HG03439 (cell line): ENCODE measurements around the gene PRAF2.

Experiments used
- ATAC-seq: cut with Tn5 transposase; IDR thresholded peaks from one replicate; pipeline ENCODE4 v1.9.1; 2021; ENCODE audit warnings: mild to moderate bottlenecking, moderate library complexity; ENCODE audit not compliant: unreplicated experiment

Gene PRAF2, protein sequence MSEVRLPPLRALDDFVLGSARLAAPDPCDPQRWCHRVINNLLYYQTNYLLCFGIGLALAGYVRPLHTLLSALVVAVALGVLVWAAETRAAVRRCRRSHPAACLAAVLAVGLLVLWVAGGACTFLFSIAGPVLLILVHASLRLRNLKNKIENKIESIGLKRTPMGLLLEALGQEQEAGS

DNA sequence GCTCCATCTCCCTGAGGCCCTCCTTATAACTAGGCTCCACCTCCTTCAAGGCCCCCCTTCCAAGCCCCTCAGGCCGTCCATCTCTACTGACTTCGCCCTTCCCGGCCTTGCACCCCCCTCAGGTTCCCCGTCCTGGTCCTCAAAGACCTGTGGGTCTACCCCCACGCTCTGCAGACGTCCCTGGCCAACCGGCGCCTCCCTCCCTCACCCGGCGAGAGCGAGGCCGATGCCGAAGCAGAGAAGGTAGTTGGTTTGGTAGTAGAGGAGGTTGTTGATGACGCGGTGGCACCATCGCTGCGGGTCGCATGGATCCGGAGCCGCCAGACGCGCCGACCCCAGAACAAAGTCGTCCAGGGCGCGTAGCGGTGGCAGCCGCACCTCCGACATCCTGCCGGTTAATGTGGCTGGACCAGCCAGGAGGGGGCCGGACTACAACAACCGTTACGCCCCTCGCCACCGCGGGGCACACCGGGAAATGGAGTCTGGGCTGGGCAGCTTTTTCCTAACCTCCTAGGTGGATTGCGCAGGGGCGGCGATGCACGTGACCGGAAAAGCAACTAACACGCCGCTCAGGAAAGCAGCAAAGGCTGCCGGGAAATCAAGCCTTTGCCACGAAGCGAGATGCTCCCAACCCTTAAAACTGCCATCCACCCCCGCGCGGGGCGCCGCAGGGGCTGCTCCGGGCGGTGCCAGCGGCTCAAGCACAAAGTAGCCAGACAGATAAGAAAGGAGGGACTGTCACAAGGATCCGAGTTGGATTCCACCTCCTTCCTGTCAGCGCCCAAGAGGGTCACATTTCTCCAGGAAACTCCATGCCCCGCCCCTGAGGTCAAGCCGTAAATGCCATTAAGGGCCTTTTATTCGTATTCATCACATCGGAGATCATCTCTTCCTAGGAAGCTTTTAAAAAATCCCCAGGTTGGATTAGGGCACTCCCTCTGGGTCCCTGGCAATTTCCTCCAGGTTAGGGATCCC, at the start of gene PRAF2:
TSS of gene PRAF2 (minus strand) at position 402 of the 975 bp plus-strand sequence. CDS start at position 387, 15 bp downstream.
- peak; percentile 87 for ATAC-seq

DNA sequence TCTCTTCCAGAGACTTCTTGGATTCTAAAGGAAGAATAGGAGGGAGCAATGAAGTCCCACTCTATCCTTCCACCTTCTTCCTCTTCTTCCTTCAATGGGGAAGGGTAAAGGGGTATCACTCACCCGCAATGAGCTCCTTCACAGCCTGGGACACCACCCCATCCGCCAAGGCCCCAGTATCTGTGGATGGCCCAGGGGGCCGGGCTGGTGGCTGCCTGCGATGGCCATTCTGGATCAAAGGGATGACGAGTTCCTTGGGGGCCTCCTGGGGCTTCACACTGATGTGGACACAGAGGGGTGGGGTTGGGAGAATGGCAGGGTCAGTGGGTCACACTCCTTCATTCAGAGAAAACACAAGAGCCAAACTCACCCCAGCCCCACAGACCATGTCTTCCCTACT, 48.7 kb upstream of the PRAF2 start:
- no peak for ATAC-seq

DNA sequence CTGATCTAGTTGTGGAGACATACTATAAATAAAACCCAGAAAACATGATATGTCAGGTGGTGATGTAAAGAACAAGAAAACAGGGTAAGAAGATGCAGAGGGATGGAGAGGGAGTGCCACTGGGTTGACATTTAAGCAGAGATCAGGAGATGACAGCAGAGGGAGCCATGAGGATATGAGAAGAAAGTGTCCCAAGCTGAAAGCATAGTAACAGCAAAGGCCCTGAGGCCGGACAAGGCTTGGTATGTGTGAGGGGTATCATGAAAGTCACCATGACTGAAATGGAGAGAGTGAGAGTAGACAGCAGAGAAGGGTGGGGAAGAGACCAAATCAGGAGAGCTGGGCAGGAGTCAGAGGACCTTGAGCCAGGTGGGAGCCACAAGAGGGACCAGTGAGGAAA, 46.3 kb upstream of the PRAF2 start:
- no peak for ATAC-seq

DNA sequence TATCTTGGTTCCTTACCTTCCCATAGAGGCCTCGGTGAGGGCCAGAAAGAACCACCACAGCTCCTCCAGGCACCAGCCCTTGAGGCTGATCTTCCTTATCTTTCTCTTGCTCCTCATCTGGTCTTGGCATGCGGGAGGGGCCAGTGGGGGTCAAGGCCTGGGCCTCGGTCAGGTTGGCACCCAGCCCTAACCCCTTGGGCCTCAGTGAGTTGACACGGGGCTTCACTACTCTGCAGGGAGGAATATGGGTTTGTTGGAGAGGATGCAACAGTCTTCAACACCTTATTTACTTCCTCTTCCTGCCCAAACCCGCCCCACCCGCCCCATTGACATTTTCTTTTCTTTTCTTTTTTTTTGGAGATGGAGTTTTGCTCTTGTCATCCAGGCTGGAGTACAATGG, 43.8 kb upstream of the PRAF2 start:
- no peak for ATAC-seq

DNA sequence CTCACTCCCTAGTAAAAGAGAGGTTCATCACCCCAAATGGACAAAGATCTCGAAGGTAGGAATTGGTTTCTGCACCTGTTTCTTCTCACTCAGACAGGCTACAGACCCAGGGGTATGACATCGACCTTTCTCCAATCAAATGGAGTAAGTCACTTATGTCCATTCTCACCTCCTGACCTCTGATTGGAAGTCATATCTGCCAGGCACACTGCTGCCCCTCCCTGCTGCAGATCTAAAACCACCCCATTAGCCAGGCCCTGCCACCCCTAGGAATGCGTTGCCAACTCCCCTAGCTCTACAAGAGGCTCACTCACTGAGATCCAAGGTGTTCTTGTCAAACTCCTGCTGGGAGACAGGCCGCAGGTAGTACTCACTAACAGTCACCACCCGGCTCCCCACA, 42.9 kb upstream of the PRAF2 start:
- no peak for ATAC-seq

DNA sequence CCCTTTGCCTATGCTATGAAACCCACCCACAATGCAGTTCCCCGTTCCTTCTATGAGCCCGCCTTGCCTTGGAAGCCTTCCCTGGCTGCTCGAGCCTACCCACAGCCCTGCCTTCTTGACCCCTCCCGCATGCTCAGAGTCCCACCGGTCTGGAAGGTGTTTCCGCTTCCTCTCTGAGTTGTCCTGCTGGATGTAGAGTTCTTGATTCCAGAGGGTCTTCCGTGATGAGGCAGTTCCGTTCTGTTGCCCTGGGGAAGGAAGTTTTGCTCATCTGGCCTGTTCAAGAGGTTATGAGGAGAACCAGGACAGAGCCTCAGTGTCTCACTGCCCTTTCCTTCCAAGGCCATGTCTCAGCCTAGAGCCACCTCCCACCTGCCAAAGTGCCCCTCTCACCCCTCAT, 42.3 kb upstream of the PRAF2 start:
- no peak for ATAC-seq

DNA sequence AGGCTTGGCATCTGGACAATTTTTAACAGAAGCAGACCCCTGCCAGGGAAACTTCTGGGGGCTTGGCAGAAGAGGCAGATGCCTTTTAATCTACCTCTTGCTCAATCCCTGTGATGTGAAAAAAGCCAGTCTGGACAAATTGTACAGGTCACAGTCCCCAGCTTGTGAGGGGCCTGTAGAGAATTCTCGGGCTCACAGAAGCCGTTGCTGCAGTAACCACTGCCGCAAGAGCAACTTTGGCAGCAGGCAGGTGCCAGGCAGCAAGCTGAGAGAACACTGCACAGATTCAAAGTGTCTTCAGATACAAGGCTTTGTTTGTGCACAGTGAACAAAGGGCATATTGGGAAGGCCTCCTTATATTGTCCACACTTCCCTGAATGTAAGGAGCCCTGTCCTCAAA, 38.0 kb upstream of the PRAF2 start:
- ATAC-seq = no peak

DNA sequence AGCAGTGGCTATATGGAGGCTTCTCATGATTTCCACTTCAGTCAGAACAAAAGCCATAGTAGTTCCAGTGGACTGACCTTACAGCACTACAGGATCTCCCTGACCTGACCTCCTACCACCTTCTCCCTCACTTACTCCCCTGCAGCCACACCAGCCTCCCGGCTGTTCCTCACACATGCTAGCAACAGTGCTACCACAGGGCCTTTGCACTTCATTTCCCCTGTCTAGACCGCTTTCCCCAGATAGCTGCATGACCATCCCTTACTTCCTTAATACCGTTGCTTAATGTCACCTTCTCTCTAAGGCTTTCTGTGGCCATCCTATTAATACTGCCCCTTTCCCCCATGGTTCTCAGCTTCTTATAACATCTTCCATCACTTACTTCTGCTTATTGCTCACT, 36.6 kb upstream of the PRAF2 start:
- ATAC-seq = no peak

DNA sequence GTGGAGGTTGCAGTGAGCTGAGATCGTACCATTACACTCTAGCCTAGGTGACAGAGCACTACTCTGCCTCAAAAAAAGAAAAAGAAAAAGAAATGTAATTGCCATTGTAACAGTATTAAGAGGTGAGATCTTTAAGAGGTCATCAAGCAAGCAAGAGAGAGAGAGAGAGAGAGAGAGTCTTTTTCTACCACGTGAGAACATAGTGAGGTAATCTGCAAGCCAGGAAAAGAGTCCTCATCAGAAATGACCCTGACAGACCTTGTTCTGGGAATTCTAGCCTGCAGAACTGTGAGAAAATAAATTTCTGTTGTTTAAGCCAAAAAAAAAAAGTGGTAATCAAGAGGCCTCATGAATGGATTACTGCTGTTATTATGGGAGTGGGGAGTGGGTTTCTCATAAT, 34.8 kb upstream of the PRAF2 start:
- ATAC-seq = no peak

DNA sequence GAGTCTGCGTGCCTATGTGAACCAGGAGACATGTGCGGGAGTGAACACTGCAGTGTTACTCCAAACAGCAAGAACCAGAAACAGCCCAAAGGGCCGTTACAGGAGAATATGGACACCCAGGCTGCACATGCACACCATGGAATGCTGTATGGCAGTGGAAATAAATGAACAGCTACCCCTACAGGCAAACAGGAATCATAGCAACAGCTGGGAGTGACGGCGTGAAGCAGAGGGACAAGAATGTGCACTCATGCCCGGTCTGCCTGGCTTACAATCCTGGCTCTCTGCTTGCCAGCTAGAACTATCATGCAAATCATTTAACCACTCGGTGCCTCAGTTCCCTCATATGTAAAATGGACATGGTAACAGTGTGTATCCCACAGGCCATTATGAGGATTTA, 33.1 kb upstream of the PRAF2 start:
- ATAC-seq = no peak

DNA sequence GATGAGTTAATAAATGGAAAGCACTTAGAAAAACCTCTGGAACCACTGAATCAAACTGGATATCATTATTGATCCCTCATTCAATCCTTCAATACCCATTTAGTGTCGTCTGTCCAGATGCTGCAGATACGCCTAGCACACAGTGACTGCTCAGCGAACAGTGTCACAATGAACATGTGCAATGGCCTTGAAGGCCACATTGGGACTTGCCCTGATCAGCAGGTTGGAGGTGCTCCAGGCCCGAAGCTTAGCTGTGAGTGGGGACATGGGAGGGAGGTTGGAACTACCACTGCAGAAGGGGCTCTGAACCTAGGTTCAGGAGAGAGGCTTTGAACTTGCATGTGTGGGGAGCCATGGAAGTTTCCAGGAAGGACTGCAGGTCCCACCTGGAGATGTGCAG, 32.5 kb upstream of the PRAF2 start:
- no peak for ATAC-seq

DNA sequence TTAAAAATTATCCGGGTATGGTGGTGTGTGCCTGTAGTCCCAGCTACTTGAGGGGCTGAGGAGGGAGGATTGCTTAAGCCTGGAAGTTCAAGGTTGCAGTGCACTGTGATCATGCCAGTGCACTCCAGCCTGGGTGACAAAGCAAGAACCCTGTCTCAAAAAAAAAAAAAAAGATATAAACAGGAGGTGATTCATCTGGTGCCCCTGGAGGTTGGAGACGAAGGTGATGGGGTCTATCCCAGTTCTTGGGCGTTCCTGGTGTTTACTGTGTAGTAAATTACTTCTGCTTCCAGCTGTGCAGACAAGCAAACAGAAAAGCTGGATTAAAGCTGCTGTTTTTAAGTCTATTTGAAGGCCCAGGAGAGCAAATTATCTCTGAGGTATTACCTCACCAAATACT, 29.8 kb upstream of the PRAF2 start:
- ATAC-seq = no peak

DNA sequence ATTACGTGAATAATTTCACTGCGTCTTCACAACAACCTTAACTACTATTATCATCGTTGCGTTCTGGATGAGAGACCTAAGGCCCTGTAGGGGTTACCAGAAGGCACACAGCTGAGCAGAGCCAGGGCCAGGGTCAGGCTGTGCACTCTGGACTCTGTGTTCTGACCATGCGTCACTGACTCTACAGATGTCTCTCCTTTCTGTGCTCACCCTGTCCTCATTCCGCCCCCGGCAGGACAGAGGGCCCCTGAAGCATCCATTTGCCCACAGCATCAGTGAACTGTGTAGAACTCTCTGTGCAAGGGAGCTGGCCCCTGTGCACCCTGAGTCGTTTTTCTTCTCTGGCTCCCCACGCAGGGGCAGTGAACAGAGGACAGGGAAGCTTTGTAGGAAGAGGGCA, 28.4 kb upstream of the PRAF2 start:
- ATAC-seq = no peak

DNA sequence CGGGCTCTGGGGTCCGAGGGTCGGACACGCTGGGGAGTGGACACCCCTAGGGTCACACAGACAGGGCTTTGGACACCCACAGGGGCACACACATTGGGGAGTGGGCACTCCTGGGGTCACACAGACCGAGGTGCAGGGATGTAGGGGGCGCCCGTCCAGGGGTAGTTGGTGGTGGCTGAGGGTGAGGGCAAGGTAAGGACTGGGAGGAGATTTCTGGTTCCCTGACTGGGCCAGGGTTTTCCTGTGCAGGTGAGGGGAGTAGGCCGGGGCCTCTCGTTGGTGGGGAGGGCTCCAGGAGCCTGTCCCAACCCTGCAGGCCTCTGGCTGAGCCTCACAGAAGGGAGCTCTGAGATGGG, 27.8 kb upstream of the PRAF2 start:
- no peak for ATAC-seq

DNA sequence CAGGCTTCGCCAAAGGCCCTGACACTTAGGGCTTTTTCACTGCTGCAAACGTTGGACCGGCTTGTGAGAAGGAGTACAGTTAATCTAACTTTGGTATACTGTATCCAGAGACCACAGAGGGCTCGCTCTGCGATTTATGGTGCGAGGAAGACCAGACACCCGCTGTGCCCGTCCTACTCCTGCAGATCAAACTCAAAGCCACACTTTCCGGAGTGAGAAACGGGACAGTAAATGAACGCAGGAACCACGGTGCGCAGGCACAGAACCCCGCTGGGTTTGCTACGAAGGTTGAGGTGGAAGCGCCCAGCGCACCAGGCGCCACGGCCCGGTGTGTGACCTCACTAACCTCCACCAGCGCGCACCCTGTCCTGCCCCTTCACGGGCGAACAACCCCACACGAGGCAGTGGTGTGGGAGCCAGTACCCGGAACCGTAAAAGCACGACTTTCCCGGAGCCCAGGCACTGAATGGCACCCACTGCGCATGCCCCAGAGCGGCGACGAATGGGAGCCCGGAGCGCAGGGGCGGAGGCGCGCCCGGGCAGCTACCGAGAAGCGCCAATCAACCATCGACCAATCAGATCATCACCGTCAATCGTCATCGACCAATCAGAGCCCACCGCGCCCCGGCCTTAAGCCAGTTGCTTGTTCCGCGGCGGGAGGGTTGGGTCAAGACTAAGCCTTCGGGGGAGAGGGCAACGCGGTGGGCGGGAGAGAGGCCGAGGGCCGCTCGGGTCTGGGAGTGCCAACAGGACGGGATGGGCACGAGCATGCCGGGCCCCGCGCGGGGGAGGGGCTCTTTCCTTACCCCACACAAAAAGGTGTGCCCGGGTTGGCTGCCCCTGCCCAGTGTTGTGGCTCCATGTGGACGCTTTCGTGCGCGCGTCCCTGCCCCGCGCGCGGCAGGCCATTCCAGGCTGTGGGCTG, 27.2 kb upstream of the PRAF2 start:
- ATAC-seq = peak; percentile 94

DNA sequence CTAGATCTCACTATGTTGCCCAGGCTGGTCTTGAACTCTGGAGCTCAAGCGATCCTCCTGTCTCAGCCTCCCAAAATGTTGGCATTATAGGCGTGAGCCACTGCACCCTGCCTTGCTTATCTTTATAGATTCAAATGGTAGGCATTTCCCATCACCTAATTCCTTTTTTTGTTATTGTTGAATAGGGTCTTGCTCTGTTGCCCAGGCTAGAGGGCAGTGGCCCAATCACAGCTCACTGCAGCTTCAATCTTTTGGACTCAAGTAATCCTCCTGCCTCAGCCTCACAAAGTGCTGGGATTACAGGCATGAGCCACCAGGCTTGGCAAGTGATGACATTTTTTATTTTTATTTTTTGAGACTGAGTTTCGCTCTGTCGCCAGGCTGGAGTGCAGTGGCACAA, 22.6 kb upstream of the PRAF2 start:
- ATAC-seq = no peak

DNA sequence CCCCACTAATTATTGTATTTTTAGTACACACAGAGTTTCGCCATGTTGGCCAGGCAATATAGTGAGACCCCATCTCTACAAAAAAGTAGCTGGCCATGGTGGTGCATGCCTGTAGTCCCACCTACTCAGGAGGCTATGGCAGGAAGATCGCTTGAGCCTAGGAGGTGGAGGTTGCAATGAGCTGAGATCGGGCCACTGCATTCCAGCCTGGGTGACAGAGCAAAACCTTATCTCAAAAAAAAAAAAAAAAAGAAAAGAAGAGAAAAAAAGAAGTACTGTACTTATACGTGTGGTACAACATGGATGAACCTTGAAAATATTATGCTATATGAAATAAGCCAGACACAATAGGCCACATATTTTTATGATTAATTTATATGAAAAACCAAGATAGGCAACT, 15.8 kb upstream of the PRAF2 start:
- ATAC-seq = no peak

DNA sequence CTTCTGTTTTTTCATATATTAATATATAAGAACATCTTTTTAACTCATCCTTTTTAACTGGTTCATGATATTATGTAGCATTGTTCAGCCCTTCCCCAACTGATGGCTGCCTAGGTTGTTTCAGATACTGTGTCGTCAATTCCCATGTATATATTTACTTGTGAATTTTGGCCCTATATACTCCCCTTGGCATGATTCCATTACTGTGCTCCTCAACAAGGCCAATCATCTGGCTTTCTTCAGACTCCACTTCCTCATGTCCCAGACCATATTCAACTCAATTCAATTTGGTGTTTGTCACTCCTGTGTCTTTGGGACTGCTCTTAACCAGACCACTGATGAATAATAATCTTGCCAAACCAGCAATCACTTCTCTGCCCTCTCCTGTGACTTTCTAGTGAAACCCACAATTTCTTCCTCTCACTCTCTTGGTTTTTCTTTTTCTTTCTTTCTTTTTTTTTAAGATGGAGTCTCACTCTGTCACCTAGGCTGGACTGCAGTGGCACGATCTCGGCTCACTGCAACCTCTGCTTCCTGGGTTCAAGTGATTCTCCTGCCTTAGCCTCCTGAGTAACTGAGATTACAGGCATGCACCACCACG, 8.6 kb upstream of the PRAF2 start:
- no peak for ATAC-seq

DNA sequence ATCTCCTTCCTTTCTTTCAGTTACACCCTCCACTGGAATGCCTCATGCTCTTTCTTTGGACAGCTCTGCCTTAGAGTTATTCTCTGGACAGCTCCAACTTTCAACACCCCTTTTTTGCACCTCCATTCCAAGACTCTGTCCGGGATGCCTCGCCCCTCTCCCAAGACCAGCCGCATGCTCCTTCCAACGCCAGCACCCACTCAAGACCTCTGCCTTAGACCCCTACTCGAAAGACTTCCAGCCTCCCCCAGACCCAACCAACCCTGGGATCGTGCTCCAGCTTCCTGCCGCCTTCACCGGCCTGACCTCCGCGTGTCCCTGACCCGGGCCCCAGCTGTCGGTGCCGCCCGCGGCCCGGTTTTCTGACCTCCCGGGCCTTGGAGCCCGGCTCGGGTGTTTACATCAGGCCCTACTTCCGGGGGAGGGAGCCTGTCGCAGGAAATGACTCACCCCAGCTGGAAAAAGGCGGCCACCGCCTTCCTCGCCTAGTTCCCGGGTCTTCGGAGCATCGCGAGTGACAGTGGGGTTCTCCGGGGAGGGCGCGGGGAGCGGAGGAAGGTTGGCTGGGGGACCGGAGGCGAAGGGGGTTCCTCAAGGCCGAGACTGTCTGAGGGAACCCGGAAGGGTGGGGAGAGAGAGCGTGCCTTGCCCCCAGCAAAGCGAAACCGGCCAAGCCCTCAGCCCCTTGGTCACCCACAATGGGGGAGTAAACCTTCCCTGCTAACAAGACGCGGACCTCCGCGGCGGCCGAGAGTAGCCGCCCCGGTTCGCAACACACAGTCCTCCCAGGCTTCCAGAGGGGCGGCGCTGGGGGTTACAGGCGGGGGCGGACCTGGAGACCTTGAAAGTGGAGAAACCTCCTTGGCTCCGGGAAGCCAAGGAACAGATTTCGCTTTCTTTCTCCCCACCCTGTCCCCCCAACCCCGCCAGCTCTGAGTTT, 6.0 kb upstream of the PRAF2 start, which contains the start of gene WDR45:
TSS of gene WDR45 (minus strand) at position 399 of the 940 bp plus-strand sequence. CDS start 1,792 bp downstream, outside the sequence.
- peak; percentile 72 for ATAC-seq

DNA sequence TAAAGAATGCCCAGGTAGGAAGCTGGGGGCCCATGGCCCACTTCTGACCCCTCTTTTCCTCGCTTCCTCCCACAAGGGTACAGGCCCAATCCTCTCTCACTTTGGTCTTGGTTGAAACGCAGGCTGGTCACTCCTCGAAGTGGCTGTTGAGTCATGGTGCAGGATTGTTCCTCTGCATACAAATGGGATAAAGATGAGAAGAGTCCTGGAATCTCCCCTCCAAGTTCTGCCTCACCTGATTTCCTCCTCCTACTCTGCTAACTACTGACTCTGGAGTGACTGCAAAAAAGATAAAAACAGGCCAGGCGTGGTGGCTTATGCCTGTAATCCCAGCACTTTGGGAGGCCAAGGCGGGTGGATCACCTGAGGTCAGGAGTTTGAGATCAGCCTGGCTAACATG, 4.1 kb upstream of the PRAF2 start:
- no peak for ATAC-seq
